ENCODE data around the gene SRSF5. TPM values are rescaled to one million over a fixed set of nuclear protein-coding genes. Genes with fewer than 3 reads are reported as not detected.

Gene SRSF5
- total and polyA plus RNA-seq, 2 of the 8 experiments (the other 6 are each of a cell fraction or from before 2014, with no cell fraction given) = 101 to 238 TPM

DNA sequence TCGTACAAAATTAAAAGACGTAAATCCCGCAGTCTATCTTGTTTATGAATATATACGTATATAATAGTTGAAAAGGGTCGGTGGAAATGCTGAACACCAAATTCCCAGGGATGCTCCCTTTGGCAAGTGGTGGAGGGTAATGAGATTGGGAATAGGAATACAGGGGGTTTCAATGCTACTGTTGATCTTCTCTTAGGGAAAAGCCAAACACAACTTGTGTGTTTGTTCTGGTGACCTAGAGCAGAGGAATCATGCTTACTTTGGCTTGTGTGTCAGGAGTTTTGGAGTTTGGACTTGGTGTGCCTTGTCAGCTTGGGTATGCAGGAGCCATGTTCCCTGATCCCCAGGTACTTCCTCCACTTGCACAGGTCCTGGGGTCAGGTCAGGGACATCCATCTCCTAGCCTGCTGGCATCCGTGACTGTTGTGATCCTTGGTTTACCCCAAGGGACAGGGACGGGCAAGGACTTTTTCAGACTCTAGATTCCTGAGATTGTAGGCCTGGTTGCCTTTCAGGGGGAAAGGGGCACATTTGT is 26.0 kb downstream of the SRSF5 start (continued):
- TF ChIP-seq BRCA1 (IDR thresholded peaks at IDR 0.05; ENCODE audit: low read depth, low read length) = no peak
- no peak for TF ChIP-seq CHD1 (IDR thresholded peaks at IDR 0.05; ENCODE audit: low read depth, low read length)
- TF ChIP-seq POLR2A (IDR thresholded peaks at IDR 0.05; ENCODE audit: control extremely low read depth in 1 of 2, low read depth in 2 of 2, low read length in 2 of 2) = no peak
- no peak for TF ChIP-seq CBX5 (IDR thresholded peaks at IDR 0.05; ENCODE audit: low read depth, low read length)
- TF ChIP-seq SP4 (IDR thresholded peaks at IDR 0.05; ENCODE audit: low read length) = no peak
- TF ChIP-seq PHF8 (conservative IDR thresholded peaks at IDR 0.05; ENCODE audit: low read depth, low read length) = no peak
- no peak for TF ChIP-seq TAF1 (IDR thresholded peaks at IDR 0.05; ENCODE audit: low read depth, low read length)
- no peak for TF ChIP-seq GTF2F1 (IDR thresholded peaks at IDR 0.05; ENCODE audit: borderline replicate concordance, low read depth, low read length)

Data from H1 (cell line).